Occipital lobe (tissue), 2 donors: Measurements from ENCODE around the gene CRTAC1. TPM values are rescaled to one million over a fixed set of nuclear protein-coding genes. Genes with fewer than 3 reads are reported as not detected.

ENCODE experiments used
- DNase-seq: peaks from one replicate; lab custom pipeline; 2025; lab: John Stamatoyannopoulos, UW
- total RNA-seq: library from RNA; depleted of rRNA; stranded (reverse); fragments of >200 nt; gene quantifications from one replicate; pipeline ENCODE4 v1.2.3, GENCODE V29; 2014

Gene CRTAC1
- 11.2 TPM for total RNA-seq

DNA sequence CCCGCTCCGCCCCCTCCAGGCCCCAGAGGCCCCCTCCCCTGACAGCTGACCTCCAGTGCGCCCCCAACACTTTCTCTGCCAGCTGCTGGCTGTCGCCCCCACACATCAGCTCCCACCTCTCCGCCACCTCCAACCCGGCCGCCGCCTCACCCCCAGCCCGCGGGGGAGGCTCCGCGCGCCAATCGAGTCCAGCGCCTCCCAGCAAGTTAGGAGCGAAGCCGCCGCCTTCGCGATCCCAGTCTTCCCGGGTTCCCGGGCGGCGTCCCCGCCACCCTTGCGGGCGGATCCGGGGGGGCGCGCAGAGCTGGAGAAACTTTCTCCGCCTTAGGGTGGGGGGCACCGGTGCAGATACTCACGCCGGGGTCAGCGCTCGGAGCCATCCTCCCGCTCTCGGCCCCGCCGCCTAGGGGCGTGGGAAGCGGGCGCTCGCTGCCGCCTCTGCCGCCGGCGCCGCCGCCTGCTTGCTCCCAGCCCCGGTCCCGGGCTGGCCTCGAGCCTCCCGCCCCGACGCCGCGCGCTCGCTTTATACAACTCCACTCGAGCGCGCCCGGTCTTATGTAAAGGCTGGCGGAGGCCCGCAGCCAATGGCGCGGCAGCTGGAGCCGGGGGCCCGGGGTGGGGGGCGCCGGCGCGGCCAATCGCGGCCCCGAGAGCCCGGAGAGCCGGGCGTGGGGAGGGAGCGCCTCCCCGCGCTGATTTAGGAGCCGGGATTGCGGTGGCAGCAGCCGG, at the start of gene CRTAC1:
CRTAC1 (minus strand) TSS at position 529 of the 729 bp plus-strand sequence; CDS start at position 380, 149 bp downstream.
- DNase-seq = peak; percentile 85

GRCh38 chr10:98078774-98079173, 48.4 kb upstream of the CRTAC1 start:
- DNase-seq = no peak

- no peak for DNase-seq
Measured at GRCh38 chr10:98077223-98077622, 46.8 kb upstream of the CRTAC1 start.

DNA sequence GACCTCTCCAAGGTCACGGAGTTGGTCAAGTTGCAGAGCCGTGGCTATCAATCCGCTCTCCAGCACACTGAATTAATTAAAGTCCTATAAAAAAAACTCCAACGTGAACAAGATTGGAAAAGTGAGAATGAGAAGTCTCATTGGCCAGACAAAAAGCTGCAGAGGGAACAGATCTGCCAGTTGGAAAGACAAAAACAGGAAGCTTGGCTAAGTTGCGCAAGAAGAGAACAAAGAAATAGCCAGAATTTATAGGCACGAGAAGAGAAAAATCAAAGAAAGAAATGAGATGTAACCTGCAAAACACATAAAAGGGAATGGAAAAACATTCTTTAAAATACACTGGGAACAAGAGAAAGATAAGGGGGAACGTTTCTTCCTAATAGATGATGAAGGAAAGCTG, 45.7 kb upstream of the CRTAC1 start:
- DNase-seq = no peak

GRCh38 chr10:98074315-98074911, 44.0 kb upstream of the CRTAC1 start:
- DNase-seq = no peak

DNA sequence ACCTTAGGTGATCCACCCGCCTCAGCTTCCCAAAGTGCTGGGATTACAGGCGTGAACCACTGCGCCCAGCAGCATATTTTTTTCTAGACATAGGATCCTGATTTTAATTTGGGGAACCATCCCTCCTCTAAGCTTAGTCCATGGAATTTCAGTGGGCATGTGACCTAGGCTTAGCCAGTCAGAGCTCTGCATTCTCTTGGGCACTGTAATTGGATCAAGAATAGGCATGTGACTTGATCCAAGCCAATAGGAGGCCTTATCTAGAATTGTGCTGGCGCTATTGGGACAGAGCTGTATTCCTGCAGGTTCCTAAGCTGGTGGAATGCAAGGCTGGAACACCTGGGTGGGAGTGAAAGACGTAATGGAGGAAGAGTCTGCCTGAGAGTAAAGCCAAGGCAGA, 36.7 kb upstream of the CRTAC1 start:
- no peak for DNase-seq

DNA sequence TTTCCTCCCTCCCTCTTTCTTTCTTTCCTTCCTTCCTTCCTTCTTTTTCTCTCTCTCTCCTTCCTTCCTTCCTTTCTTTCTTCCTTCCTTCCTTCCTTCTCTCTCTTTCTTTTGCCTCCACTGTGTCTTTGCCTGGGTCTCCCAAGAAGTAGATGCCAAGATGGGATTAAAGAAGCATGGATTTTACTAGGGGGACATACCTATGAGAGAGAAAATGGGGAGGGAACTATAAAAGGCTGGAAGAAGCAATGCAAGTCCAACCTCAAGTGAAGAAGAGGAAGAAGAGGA, 33.3 kb upstream of the CRTAC1 start:
- DNase-seq = no peak

DNA sequence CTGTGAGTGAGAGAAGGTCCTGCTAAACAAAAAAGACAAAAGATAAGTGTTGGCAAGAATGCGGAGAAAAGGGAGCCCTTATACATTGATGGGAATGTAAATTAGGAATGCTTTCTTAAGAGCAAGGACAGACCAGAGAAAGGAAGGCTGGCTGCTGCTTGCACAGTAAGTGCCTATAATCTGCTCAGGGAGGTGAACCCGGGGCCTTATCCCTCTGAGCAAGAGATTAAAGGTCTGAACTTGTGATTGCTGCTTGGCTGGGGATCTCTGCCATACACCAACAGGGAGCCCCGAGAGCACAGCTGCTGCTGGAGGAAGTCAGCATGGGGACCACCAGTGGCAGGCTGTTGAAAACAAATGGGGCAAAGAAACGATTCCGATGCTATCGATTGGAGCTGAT, 32.0 kb upstream of the CRTAC1 start:
- no peak for DNase-seq

GRCh38 chr10:98060079-98060478, 29.7 kb upstream of the CRTAC1 start:
- DNase-seq = no peak

GRCh38 chr10:98058295-98058694, 27.9 kb upstream of the CRTAC1 start:
- no peak for DNase-seq

DNA sequence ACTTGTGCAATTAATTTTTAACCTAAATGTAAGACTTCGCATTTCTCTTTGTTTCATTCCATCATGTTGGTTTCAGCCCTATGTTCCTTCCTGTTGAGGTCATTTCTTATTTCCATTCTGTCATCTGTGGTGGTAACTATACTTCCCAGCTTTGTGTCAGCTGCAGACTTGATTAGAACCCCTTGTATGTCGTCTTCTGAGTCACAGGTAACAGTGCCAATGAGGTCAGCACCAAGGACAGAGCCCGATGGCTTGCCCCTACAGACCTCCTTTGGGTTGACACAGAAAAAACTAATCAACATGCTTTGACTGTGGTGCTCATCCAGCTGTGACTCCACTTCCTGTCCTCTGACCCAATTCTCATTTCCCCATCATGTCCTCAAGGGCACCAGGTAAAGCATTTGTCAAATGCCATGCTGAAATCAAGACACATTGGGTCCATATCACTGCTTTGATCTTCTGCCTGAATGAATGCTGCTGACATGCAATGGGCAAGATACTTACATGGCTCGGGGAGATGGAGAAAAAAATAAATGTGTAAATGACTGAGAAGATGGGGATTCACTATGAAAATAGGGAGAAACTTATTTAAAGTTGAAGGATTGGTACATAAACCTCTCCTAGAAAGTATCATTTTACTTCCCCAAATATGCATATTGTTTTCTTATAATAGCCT, 25.6 kb upstream of the CRTAC1 start:
- no peak for DNase-seq

- DNase-seq = peak; percentile 9
Measured at GRCh38 chr10:98047009-98047741, 16.8 kb upstream of the CRTAC1 start.

DNA sequence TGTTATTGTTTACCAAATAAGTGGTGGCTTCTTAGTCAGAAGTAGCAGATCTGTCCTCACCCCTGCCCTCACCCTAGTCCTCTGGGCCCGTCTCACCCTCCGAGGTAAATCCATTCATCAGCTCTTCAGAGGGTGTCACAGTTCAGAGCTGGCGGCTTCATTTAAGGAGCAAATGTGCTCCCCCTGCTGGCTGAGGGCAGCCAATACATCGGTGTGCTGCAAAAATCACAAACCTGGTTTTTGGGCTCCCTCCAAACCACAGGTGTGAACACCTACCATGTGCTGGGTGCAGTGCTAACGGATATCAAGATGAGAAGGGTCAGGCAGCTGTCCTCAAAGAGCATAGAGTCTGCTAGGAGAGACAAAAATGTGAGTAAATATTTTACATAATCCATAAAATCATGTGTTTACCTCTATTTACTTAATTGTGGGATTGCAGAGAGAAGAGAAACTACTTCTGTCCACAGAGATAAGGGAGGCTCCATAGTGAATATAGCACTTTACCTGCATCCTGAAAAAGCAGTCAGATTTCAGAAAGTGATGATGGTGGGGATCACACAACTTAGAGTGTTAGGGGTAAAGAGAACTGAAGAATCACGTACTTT, 15.5 kb upstream of the CRTAC1 start:
- DNase-seq = no peak

DNA sequence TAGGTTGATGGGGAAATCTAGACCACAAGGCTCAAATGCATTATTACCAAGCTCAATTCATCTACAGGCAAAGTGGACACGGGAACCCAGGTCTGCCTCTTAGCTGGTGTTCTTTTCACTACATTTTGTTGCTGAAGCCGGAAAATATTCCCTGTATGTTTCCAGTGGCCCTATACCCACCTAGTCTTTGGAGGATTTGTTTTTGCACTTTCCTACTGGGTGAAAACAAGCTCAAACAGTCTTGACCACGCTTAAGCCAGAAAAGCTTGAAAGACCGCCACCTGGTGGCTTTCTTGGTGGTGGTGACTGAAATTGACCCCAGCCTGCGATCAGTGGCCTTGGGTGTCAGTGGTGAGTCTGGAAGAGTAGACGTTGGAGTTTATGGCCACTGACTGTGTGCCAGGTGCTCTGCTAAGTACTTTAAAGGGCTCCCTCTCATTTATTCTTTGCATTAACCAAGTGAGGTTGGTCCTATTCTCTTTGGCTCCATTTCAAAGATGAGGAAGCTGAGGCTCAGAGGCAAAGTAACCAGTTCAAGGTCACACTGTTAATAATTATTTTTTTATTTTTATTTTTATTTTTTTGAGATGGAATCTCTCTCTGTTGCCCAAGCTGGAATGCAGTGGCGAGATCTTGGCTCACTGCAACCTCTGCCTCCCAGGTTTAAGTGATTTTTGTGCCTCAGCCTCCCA, 11.1 kb upstream of the CRTAC1 start:
- DNase-seq = peak; percentile 42

DNA sequence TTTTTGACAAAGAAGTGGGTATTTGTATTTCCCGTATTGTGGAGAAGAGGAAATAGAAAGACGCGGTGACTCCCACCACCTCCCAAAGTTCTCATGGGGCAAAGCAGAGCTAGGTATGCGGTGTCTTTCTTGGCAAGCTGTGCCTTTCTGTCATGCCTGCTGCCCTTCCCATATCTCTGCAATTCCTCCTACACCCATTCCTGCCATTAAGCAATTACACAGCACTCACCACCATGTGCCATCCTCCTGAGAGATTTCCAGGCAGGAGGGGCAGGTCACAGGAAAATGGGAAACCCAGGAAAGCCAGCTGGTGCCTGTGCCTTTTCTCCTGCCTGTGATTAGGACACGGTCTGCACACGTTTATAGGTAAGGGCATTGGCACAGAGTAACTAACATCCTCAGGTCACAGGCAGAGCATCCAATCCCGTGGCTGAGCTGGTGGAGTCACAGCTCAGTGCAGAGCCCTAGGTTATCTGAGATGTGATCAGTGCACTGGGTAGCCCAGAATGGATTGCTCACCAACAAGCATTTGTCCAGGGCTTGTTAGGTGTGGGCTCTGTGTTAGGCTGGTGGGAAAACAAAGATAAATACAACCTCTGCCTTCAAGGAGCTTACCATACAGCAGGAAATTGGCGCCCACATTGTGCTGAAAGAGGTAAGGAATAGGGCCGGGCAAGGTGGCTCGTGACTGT, 9.4 kb upstream of the CRTAC1 start:
- no peak for DNase-seq

- no peak for DNase-seq
Measured at GRCh38 chr10:98038288-98038687, 7.9 kb upstream of the CRTAC1 start.

- no peak for DNase-seq
Measured at GRCh38 chr10:98035599-98035998, 5.2 kb upstream of the CRTAC1 start.

- DNase-seq = no peak
Measured at GRCh38 chr10:98033515-98033914, 3.1 kb upstream of the CRTAC1 start.

- DNase-seq = no peak
Measured at GRCh38 chr10:98031440-98031839, 1.0 kb upstream of the CRTAC1 start.

GRCh38 chr10:98030991-98031431, 590 bp upstream of the CRTAC1 start:
- no peak for DNase-seq
